Esophagus mucosa (tissue), 1 donor: ENCODE results near the gene IRX2. TPM values are rescaled to one million over a fixed set of nuclear protein-coding genes. Genes with fewer than 3 reads are reported as not detected.

Source experiments
- ATAC-seq: fragments of 200-7000 bp; cut with Tn5 transposase; one replicate; pipeline ENCODE4 v1.9.1; 2020
- total RNA-seq: library from RNA; stranded (reverse); gene quantifications from one replicate; pipeline ENCODE4 v1.2.4, GENCODE V29; 2023
- donor health status: DM: yes; HTN: yes; CAD: no.

IRX2 gene
- total RNA-seq, 1 donor from 2014 or later = 3.1 TPM

- no peak for ATAC-seq
Observed at GRCh38 chr5:2714026-2714425, 37.5 kb downstream of the IRX2 start.

DNA sequence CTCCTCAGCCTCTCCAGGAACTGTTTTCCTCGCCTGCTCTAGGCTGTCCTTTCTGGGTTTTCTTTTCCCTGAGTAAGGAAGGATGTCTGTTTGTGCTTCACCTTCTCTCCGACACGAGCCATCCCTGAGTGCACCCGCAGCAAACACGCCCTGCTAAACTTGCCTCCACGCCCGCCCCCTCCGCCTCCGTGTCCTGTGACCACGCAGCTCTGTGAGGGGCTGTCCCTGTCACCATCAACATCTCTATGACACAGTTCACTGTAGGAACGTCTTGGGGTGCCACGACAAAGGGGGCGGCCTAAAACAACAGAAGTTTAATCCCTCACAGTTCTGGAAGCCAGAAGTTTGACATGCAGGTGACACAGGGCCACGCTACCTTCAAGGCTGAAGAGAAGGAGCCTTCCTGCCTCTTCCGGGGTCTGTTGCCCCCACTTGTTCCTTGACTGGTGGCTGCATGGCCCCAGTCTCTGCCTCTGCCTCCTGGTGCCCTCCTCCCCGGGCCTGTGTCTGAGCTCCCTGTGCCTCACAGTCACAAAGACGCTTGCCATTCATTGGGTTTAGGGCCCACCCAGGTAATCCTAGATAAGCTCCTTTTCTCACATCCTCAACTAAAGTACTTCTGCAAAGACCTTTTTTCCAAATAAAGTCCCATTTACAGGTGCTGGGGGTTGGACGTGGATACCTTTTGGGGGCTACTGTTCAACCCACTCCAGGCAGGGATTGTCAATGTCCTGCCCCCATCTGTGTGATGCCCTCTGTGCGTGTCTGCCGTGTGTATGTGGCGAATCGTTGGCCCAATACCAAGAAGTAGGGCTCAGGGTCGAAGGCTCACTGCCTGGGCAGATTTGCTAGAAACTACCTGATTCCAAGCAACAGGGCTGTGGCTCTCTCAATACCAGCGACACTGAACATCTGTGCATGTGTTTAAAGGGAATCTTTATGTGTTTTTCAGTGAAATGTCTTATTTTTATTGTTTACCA lies 39.7 kb downstream of the IRX2 start:
- no peak for ATAC-seq

DNA sequence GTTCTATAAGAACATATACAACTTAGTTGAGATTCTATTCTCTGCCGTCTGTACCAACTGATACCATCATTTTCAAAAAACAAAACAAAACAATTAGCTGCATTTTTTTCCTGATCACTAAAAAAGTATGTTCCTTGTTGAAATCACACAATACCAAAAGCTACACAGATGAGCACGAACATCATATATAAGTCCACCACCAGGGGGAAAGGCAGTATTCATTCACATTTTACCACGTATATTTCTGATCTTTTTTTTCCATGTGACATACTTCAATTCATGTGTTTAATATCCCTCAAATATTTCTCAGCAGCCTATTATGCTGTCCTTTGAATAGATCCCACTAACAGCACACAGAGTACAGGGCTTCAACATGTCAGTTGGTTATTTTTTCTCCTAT lies 40.6 kb downstream of the IRX2 start:
- no peak for ATAC-seq

GRCh38 chr5:2709976-2710689 lies 41.3 kb downstream of the IRX2 start:
- ATAC-seq = no peak

- no peak for ATAC-seq
Observed at GRCh38 chr5:2708751-2709150, 42.7 kb downstream of the IRX2 start.

DNA sequence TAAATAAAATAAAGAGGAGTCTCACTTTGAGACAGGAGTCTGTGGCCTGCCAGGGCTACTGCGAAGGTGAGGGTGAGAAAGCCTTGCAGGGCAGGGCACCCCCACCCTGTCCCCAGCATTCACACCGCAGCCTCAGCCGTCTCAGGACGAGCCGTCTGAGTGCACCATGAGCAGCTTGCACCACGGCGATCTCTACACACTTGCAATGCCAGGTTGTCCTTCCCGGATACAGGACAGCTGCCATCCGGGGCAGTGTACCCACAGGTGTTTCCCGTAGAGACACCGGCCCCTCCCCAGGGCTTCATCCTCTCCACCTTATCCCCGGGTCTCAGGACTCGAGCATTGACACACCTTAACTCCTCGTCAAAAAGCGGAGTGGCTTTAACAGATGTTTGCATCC lies 43.3 kb downstream of the IRX2 start:
- ATAC-seq = no peak

- ATAC-seq = no peak
Observed at GRCh38 chr5:2705861-2706260, 45.6 kb downstream of the IRX2 start.

- ATAC-seq = no peak
Observed at GRCh38 chr5:2704806-2705645, 46.5 kb downstream of the IRX2 start.

GRCh38 chr5:2704111-2704510 lies 47.4 kb downstream of the IRX2 start:
- no peak for ATAC-seq

DNA sequence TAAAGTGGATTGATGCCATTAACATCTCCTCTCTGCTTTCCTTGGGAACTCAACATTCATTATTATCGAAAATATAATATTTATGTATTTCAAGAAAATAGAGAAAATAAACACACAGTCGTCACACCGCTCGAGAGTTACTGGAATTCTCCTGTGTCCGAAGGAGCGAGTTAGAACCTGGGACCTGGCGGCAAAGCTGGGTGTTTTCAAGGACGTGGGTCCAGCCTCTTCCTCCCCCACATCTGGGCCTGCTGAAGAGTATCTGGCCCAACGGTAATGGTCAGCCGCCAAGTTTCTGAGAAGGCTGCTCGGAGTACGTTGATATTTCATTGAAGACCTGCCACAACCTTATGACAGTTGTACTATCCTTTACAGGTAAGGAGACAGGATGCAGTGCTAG lies 47.9 kb downstream of the IRX2 start:
- ATAC-seq = no peak

DNA sequence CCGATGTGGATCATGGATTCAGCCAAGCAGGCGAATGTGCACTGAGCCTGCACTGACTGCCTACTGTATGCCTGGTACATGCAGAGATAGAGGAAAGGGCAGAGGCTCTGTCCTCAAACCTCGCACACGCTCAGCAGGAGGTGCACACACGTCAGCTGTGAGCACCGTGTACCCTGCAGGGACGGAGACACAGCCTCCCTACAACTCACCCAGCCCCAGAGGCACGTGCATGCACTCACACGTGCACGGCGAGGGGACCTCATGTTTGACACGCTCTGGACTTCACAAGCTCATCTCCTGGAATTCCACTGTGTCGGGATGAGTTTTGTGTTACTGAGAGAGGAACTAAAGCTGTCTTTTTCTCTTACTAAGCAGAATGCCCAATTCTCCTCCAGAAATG lies 48.4 kb downstream of the IRX2 start:
- no peak for ATAC-seq

GRCh38 chr5:2702096-2702879 lies 49.2 kb downstream of the IRX2 start:
- no peak for ATAC-seq

- no peak for ATAC-seq
Observed at GRCh38 chr5:2701592-2701991, 49.9 kb downstream of the IRX2 start.

DNA sequence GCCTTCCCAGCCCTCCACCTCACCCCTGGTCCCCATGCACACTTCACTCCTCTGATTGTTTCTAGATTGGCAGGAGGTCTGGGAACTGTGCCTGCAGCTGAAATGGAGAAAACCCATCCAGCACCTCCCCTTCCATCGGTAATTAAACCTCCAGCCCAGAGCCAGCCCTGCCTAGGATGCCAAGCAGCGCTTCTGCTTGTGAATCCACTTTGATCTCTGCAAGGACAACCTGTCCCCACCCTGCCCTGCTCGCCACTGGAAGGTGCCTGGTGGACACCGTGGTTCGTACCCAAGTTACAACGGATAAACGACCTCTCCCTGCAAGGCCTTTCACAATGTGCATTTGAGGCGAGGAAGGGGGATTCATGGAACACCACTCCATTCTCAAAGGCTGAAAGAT lies 50.6 kb downstream of the IRX2 start:
- ATAC-seq = no peak

GRCh38 chr5:2699686-2700085 lies 51.8 kb downstream of the IRX2 start:
- ATAC-seq = no peak

DNA sequence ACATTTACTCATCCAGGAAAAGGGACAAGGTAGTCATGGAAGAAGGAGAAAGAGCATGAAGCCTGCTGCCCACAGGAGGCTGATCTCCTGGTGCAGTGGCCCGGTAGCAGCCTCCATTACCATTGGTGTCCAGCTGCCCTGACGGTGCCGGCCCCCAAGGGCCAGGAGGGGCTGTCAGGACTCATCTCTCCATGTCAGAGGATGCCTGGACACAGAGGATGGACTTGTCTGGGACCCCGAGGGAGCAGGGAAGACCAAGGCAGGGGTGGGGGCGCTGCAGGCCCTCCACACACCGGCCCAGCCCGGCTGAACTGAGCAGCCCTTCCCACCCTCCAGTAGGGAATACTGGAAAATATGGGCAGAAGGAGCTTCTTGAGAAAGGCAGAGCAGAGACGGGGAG lies 52.2 kb downstream of the IRX2 start:
- ATAC-seq = no peak

- no peak for ATAC-seq
Observed at GRCh38 chr5:2698581-2698980, 52.9 kb downstream of the IRX2 start.

GRCh38 chr5:2697446-2698200 lies 53.9 kb downstream of the IRX2 start:
- ATAC-seq = peak; percentile 43

- no peak for ATAC-seq
Observed at GRCh38 chr5:2697041-2697440, 54.4 kb downstream of the IRX2 start.
